Mucosa of rectum (tissue), 2 donors: ENCODE results near the gene ZNF467.

Experiments used
- H3K27ac ChIP-seq, 2 donors: one replicate each; pipeline ENCODE4 v1.7.0; 2013; ENCODE audit warnings: inconsistent platforms in 2 of 2, low read depth in 2 of 2, low read length in 2 of 2
- H3K27me3 ChIP-seq, 2 donors: one replicate each; pipeline ENCODE4 v1.7.0; 2013; ENCODE audit warnings: low read length in 2 of 2; ENCODE audit not compliant: control insufficient read depth in 2 of 2, insufficient read depth in 2 of 2
- H3K36me3 ChIP-seq, 2 donors: one replicate each; pipeline ENCODE4 v1.7.0; 2013; ENCODE audit warnings: low read length in 2 of 2; ENCODE audit not compliant: control insufficient read depth in 2 of 2, insufficient read depth in 2 of 2
- H3K4me1 ChIP-seq, 2 donors: one replicate each; pipeline ENCODE4 v1.7.0; 2013; ENCODE audit warnings: low read length in 2 of 2, mild to moderate bottlenecking in 1 of 2; ENCODE audit not compliant: control insufficient read depth in 2 of 2, insufficient read depth in 2 of 2
- H3K4me3 ChIP-seq, 2 donors: one replicate each; pipeline ENCODE4 v1.7.0; 2013; ENCODE audit warnings: low read length in 2 of 2
- H3K9ac ChIP-seq, 2 donors: one replicate each; pipeline ENCODE4 v1.7.0; 2013; ENCODE audit warnings: low read length in 2 of 2, low read depth in 1 of 2, mild to moderate bottlenecking in 1 of 2
- H3K9me3 ChIP-seq, 2 donors: one replicate each; pipeline ENCODE4 v1.7.0; 2013; ENCODE audit warnings: low read length in 2 of 2; ENCODE audit not compliant: control insufficient read depth in 2 of 2
- donor health status: healthy.
- donor health status: Normal muscosa, but diverticular disease.

The ZNF467 gene

DNA sequence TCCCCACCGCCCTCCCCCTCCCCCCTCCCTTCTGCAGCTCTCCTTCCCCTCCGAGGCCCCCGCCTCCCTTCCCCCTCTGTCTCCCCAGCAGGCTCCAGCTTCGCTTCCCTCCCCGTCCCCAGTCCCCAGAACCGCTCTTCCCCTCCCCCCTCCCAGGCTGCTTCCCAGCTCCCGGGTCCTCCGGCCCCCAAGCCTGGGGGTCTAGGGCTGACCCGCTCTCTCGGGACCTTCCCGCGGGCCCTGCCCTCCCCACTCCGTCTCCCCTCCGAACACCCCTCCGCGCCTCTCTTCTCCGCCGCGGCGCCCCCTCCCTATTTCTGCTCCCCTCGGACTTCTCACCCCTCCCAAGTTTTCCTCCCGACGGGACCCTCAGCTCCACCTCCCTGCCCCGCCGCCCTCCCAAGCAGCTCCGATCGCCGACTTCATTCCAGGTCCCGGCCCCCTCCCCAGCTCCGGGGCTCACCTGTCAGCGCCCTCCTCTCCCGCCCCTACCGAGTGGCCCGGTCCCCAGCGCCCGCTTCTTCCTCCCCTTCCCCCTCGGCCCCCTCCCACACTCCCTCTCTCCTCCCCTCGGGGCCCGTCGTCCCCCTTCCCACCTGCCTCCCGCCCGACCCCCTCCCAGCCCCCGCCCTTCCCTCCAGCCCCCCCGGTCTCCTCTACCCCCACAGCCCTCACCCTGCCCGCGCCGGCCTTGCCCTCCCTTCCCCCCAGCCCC is 990 bp downstream of the ZNF467 start:
- no peaks in the 10 kb centered on the region for H3K36me3 ChIP-seq
- H3K9me3 ChIP-seq: no peaks in the 10 kb centered on the region
- H3K9ac ChIP-seq: no peak overlapping the region
- peaks cover 4 to 5% of the 10 kb centered on the region in 2 donors for H3K27me3 ChIP-seq
- H3K27ac ChIP-seq: peak overlapping the region; percentile 37 to 56
- H3K4me3 ChIP-seq: peak overlapping the region; percentile 57 to 62
- peaks cover 0 to 5% of the 10 kb centered on the region in 2 donors for H3K4me1 ChIP-seq

DNA sequence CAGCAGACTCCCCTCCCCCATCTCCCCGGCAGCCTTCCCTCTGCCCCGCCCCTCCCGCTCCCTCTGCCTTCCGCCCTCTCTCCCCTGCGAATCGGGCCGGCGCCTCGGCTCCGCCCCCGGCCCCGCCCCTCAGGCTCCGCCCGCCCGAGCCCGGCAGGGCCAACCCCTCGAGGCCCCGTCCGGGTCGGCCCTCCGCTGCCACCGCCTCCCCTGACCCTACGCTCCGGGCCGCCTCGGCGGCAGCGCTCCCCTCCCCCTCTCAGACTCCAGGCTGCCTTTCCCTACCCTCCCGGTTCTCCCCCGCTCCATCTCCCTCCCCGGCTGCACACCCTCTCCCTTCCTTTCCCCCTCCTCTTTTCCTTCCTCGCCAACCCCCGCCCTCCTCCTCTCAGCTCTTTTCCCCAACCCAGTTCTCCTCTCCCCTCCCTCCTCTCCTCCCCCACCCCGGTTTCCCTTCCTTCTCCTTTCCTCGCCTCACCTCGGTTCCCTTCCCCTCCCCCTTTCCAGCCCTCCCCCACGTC is 1.6 kb downstream of the ZNF467 start:
- no peaks in the 10 kb centered on the region for H3K36me3 ChIP-seq
- peaks cover 5 to 7% of the 10 kb centered on the region in 2 donors for H3K27me3 ChIP-seq
- no peak overlapping the region for H3K9ac ChIP-seq
- peak overlapping the region in 1 of 2 donors; percentile 38 for H3K27ac ChIP-seq
- H3K4me3 ChIP-seq: peak overlapping the region; percentile 72 to 82
- no peaks in the 10 kb centered on the region for H3K9me3 ChIP-seq
- peaks cover 0 to 5% of the 10 kb centered on the region in 2 donors for H3K4me1 ChIP-seq

DNA sequence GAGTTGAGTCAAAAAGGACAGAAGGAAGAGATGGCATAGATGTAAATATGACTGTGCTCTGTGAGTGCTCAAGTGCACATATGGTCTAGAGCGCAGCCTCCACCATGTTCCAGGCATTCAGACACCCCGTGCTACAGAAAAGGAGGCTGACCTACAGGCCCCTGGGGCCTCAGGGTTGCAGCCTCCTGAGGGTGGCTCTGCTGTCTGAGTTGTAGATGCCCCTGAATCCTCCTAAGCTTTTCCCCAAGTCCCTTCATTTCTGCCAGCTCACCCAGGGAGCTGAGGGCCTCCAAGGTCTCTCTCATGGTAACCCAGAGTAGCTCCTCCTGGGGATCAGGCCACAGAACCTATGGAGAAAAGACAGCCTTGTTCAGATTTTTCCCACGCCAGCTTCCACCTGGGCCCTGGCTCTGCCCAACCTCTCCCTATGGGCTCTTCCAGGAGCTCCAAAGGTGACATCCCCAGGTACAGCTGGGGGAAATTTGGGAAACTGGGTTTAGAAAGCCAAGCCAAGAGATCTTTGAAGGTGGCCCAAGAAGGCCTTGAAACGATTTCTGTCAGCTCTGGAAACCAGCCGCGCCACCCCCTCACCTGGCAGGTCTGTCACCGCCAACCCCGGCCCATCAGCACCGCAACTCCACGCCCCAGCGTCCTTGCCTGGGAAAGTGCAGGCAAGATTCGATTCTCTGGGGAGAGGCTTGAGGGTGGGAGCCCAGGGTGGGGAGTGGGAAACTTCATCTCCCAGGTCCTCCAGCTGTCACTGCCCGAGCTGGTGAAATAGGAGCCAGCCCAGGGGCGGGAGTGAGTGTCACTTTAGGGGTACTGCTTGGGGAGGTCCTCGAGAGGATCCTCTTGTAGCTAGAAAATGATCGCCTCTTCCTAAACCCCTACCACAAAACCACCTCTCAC is 2.4 kb downstream of the ZNF467 start:
- H3K27me3 ChIP-seq: peaks cover 9 to 13% of the 10 kb centered on the region in 2 donors
- no peaks in the 10 kb centered on the region for H3K36me3 ChIP-seq
- no peak overlapping the region for H3K27ac ChIP-seq
- H3K9me3 ChIP-seq: no peaks in the 10 kb centered on the region
- H3K4me1 ChIP-seq: peaks cover 0 to 5% of the 10 kb centered on the region in 2 donors
- H3K4me3 ChIP-seq: peak overlapping the region; percentile 58 to 63
- H3K9ac ChIP-seq: no peak overlapping the region

DNA sequence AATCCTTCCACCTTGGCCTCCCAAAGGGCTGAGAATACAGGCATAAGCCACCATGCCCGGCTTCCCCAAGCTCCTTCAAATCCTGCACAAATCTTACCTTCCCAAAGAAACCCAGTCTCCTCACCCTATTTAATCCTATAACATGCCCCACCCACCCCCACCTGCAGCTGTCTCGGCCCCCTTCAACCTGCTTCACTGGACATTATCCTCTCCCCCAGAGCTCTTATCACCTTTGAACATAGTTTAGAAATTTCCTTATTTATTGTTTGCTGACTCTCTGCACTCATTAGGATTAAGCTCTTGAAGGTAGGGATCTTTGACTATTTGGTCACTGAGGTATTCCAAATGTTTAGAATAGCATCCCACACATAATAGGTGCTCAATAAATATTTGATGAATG is 3.5 kb downstream of the ZNF467 start:
- Histone ChIP-seq H3K9ac (no peak overlapping the region), H3K36me3 (no peaks in the 10 kb centered on the region), H3K4me1 (peaks cover 0 to 5% of the 10 kb centered on the region in 2 donors), H3K9me3 (no peaks in the 10 kb centered on the region), H3K4me3 (no peak overlapping the region), H3K27ac (no peak overlapping the region), H3K27me3 (peaks cover 13 to 18% of the 10 kb centered on the region in 2 donors)

DNA sequence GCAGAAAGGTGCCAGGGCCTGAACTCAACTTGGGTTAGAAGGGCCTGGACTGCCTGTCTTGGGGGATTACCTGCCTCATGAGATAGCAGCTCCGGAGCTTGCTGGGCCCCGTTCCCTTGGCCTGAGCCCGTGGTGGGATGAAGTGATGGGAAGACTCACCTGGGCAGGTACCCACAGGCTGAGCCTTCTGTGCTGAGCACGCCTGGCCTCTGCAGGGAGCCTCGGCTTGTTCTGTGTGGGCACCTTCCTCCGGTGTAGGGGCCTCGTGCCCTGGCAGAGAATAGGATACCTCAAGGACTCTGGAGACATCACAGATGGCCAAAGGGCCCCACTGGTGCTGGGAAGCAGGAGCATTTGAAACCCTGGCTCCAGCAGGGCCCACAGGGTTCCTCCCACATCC is 4.5 kb downstream of the ZNF467 start:
- H3K36me3 ChIP-seq: no peaks in the 10 kb centered on the region

DNA sequence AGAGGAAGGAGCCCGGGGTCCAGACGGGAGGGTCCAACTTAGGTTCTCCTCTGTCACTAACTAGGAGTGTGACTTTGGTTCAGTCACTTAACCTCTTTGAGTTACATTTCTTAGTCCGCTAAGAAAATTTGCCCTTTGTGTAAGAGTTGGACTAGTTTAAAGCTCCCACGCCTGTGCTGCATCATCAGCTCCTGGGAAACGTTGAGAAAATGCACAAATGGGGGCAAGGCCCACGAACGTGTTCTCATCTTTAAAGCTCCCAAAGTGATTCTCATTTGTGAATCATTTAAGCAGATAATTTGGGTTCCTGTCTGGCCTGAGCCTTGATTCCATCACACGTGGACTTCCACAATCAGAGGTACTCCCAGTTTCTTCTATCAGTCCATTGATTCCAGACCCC is 6.3 kb downstream of the ZNF467 start:
- no peaks in the 10 kb centered on the region for H3K36me3 ChIP-seq
- H3K4me3 ChIP-seq: no peak overlapping the region
- no peak overlapping the region for H3K27ac ChIP-seq
- H3K27me3 ChIP-seq: peaks cover 13 to 23% of the 10 kb centered on the region in 2 donors
- H3K9ac ChIP-seq: no peak overlapping the region
- no peaks in the 10 kb centered on the region for H3K9me3 ChIP-seq
- no peaks in the 10 kb centered on the region for H3K4me1 ChIP-seq

More for the DNA sequence above, 4.5 kb downstream of the ZNF467 start:
- no peaks in the 10 kb centered on the region for H3K9me3 ChIP-seq
- H3K27me3 ChIP-seq: peaks cover 13 to 17% of the 10 kb centered on the region in 2 donors
- no peaks in the 10 kb centered on the region for H3K4me1 ChIP-seq
- no peak overlapping the region for H3K9ac ChIP-seq
- no peak overlapping the region for H3K4me3 ChIP-seq
- no peak overlapping the region for H3K27ac ChIP-seq

DNA sequence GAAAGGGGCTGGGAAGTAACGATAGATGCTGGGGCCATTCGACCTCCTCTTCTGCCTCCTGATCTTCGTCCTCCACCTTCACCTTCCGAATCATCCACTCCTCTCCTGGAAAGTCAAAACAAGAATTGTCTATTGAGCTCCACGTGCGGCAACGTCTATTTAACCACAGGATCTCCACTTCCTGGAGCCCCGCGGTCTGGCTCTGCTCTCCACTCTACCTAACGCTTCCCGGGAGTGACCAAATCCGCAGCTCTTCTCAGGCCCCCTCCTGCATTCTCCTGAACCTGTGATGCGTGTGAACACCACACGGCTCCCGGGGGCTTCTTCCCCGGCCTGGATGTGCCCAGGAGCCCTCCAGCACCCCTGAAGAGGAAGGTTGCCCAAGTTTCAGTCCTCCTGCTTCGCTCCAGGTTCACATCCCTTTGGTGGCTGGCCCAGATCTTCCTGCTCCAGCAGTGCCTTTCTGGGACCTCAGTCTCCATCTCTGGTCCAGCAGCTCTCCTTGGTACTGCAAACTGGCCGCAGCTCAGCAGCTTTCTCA is 7.2 kb downstream of the ZNF467 start:
- H3K36me3 ChIP-seq: no peaks in the 10 kb centered on the region
- no peak overlapping the region for H3K27ac ChIP-seq
- H3K9ac ChIP-seq: no peak overlapping the region
- H3K4me3 ChIP-seq: no peak overlapping the region
- H3K27me3 ChIP-seq: peaks cover 13 to 23% of the 10 kb centered on the region in 2 donors
- H3K9me3 ChIP-seq: no peaks in the 10 kb centered on the region
- H3K4me1 ChIP-seq: no peaks in the 10 kb centered on the region

DNA sequence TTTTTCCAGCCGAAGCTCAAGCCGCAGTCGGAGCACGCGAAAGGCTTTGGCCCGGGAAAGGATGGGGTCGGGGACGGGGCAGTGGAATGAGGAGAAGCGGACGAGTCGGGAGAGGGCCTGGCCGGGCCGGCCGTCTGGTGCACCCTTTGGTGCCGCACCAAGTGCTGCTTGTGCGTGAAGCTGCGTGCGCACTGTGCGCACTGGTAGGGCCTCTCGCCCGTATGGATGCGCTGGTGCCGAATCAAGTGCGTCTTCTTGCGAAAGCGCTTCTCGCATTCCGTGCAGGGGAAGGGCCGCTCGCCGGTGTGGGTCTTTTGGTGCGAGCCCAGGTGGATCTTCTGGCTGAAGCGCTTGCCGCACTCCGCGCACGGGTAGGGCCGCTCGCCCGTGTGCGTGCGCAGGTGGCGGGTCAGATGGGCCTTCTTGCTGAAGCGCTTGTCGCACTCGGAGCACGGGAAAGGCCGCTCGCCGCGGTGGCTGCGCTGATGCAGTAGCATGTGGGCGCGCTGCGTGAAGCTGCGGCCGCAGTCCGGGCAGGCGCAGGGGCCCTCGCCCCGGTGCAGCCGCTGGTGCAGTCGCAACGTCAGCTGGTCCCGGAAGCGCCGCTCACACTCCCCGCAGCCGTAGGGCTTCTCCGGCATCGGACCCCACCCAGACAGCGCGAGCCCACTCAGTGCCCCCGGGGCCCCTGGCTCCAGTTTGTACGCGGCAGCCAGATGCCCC is 7.8 kb downstream of the ZNF467 start:
- Histone ChIP-seq H3K27ac (no peak overlapping the region), H3K9ac (no peak overlapping the region), H3K9me3 (no peaks in the 10 kb centered on the region), H3K4me3 (no peak overlapping the region), H3K27me3 (peaks cover 13 to 23% of the 10 kb centered on the region in 2 donors), H3K4me1 (no peaks in the 10 kb centered on the region), H3K36me3 (no peaks in the 10 kb centered on the region)

DNA sequence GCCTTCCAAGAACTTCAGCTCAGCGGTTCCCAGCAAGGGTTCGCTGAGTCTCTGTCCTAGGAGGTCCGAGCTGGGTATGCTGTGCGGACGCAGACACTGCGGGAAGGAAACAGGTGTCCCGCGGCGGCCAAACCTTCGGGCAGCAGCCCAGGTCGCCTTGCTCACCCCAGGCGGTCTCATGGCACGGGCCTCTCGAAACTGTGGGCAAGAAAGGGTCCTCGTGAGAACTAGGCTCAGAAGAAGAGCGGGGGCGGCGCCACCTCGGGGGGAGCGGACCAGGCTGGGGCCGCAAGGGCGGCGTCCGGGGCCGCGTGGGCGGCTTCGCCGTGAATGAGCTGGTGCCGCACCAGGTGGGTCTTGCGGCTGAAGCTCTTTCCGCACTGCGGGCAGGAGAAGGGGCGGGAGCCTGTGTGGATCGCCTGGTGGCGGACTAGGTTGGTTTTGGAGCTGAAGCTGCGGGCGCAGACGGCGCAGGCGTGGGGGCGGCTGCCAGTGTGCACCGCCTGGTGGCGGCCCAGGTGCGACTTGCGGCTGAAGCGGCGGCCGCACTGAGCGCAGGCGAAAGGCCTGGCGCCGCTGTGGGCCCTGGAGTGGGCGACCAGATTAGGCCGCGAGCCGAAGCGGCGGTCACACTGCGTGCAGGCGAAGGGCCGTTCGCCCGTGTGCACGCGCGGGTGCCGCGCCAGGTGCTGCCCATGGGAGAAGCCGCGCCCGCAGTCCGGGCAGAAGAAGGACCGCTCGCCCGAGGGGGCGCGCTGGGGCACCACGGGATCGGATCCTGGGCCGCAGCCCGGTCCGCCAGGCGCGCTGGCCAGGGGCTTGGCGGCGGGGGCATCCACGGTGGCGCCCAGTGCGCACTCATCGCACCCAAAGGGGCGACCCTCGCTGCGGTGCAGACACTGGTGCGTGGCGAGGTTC is 8.6 kb downstream of the ZNF467 start:
- Histone ChIP-seq H3K4me1 (no peaks in the 10 kb centered on the region), H3K9ac (no peak overlapping the region), H3K27ac (no peak overlapping the region), H3K9me3 (no peaks in the 10 kb centered on the region), H3K36me3 (no peaks in the 10 kb centered on the region), H3K27me3 (peaks cover 13 to 23% of the 10 kb centered on the region in 2 donors), H3K4me3 (no peak overlapping the region)
